IPS-15b (cell line): ENCODE measurements around the gene KAT7.

Experiments used
- H3K27me3 ChIP-seq: one replicate; pipeline ENCODE4 v1.6.1; 2013; ENCODE audit warnings: low read length; ENCODE audit not compliant: control insufficient read depth, insufficient read depth
- H3K36me3 ChIP-seq: one replicate; pipeline ENCODE4 v1.6.1; 2013; ENCODE audit warnings: low read length; ENCODE audit not compliant: control insufficient read depth, insufficient read depth
- H3K4me1 ChIP-seq: one replicate; pipeline ENCODE4 v1.6.1; 2013; ENCODE audit warnings: mild to moderate bottlenecking, low read length; ENCODE audit not compliant: control insufficient read depth, insufficient read depth
- H3K4me3 ChIP-seq: one replicate; pipeline ENCODE4 v1.5.1; 2013; ENCODE audit warnings: low read depth, low read length
- H3K9ac ChIP-seq: one replicate; pipeline ENCODE4 v1.6.1; 2013; ENCODE audit warnings: low read depth, mild to moderate bottlenecking, low read length
- H3K9me3 ChIP-seq: one replicate; pipeline ENCODE4 v1.6.1; 2013; ENCODE audit warnings: mild to moderate bottlenecking, low read length; ENCODE audit not compliant: control insufficient read depth, insufficient read depth

KAT7 gene

DNA sequence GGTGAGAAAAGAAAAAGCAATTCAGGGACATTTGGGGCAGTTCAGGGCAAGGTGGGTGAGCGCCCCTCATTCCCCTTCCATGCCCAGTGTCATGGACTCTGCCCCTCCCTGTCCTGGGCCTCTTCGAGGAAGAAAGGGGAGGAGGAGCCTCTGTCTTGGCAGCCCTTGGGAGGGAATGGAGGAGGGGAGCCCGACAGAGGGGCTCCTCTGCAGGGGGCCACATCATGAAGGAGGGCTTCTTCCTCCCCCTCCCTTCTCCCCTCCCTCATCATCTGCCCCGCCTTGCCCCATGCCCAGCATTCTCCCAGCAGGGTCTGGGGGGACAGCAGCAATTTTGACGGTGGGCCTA is 92.5 kb downstream of the KAT7 start:
- Histone ChIP-seq H3K4me1 (peaks cover 3% of the 10 kb centered on the region), H3K9me3 (no peaks in the 10 kb centered on the region), H3K9ac (no peak overlapping the region), H3K4me3 (peak overlapping the region; percentile 55), H3K36me3 (no peaks in the 10 kb centered on the region), H3K27me3 (peaks cover 23% of the 10 kb centered on the region)

DNA sequence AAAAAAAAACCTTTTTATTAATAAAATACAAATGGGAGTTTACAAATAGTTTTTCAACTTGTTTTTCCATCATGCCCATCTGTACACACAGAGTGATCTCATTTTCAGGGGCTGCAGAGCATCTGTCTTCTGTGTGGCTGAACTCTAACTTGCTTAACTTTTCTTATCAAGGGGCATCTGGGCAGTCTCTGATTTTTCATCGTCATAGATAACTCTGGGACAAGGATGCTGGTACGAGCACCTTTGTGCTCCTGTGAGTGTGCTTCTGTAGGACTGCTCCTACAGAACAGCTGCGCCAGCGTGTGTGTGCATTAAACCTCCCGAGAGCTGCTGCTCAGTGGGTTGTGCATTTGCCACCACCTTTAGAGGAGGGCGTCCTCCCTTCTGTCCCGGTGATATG is 94.0 kb downstream of the KAT7 start:
- H3K36me3 ChIP-seq: no peaks in the 10 kb centered on the region
- H3K9ac ChIP-seq: no peak overlapping the region
- H3K4me1 ChIP-seq: peaks cover 7% of the 10 kb centered on the region
- no peak overlapping the region for H3K4me3 ChIP-seq
- H3K9me3 ChIP-seq: no peaks in the 10 kb centered on the region
- peaks cover 28% of the 10 kb centered on the region for H3K27me3 ChIP-seq
